GM19025 (cell line): Measurements from ENCODE around the gene SLC9A2.

Experiments used
- ATAC-seq: cut with Tn5 transposase; IDR thresholded peaks from one replicate; pipeline ENCODE4 v1.9.1; 2021; ENCODE audit warnings: mild to moderate bottlenecking, low read depth, moderate library complexity; ENCODE audit not compliant: unreplicated experiment

SLC9A2 gene, protein sequence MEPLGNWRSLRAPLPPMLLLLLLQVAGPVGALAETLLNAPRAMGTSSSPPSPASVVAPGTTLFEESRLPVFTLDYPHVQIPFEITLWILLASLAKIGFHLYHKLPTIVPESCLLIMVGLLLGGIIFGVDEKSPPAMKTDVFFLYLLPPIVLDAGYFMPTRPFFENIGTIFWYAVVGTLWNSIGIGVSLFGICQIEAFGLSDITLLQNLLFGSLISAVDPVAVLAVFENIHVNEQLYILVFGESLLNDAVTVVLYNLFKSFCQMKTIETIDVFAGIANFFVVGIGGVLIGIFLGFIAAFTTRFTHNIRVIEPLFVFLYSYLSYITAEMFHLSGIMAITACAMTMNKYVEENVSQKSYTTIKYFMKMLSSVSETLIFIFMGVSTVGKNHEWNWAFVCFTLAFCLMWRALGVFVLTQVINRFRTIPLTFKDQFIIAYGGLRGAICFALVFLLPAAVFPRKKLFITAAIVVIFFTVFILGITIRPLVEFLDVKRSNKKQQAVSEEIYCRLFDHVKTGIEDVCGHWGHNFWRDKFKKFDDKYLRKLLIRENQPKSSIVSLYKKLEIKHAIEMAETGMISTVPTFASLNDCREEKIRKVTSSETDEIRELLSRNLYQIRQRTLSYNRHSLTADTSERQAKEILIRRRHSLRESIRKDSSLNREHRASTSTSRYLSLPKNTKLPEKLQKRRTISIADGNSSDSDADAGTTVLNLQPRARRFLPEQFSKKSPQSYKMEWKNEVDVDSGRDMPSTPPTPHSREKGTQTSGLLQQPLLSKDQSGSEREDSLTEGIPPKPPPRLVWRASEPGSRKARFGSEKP

DNA sequence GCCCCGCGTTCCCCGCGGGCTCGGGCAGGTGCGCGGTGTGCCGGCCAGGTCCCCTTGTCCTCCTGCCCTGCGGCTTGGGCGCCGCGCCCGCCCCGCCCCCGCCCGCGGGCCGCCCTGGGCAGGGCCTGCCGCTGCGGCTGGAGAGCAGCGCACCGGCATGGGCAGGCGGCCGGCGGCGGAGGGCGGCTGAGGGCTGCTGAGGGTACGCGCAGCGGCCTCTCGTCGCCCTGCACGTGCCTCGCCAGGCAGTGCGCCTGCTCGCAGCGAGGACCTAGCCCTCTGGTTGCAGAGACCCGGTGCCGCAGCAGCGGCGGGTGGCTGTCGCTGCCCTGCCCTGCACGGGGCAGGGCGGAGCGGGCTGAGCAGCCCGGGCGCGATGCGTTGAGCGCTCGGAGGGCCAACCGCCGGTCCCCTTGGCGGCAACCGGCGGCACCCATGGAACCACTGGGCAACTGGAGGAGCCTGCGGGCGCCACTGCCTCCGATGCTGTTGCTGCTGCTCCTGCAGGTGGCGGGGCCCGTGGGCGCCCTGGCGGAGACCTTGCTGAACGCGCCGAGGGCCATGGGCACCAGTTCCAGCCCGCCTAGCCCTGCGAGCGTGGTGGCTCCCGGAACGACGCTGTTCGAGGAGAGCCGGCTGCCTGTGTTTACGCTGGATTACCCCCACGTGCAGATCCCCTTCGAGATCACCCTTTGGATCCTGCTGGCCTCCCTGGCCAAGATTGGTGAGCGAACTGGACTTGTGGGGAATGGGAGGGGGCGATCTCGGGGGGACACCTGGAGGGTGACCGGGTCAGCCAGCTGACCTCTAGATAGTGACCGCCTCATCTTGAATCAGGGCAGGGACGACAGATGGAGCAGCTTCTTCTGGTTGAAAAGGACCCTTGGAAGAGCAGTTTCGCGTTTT lies at the start of gene SLC9A2:
Gene SLC9A2, plus strand, starts transcription at position 140 of the 906 bp plus-strand sequence. Its CDS starts 296 bp downstream, at position 436.
- ATAC-seq = no peak

DNA sequence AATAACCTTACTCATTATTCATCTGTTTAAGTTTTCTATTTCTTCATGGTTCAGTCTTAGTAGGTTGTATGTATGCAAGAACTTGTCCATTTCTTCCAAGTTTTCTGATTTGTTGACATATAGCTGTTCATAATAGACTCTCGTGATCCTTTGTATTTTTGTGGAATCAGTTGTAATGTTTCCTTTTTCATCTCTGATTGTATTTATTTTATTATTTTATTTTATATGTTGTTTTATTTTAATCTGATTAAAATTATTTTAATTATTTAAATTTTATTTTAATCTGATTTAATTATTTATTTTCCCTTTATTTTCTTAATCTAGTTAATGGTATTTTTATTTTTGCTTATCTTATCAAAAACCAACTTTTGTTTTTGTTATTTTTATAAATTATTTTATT lies 43.5 kb upstream of the SLC9A2 start:
- no peak for ATAC-seq

DNA sequence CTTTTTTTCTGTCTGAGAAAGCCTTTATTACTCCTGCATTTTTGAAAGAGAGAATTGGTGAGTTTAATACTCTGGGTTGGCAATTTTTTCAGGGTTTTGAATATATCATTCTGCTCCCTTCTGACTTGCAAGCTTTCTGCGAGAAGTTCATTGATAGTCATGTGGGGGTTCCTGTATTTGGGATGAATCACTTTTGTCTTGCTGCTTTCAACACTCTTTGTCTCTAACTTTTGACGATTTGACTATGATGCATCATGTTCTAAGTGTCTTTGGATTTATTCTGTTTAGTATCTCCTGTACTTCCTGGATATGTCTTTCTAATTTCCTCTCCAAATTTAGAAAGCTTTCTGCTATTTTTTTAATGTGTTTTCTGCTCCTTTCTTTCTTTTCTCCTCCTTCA lies 41.0 kb upstream of the SLC9A2 start:
- no peak for ATAC-seq

DNA sequence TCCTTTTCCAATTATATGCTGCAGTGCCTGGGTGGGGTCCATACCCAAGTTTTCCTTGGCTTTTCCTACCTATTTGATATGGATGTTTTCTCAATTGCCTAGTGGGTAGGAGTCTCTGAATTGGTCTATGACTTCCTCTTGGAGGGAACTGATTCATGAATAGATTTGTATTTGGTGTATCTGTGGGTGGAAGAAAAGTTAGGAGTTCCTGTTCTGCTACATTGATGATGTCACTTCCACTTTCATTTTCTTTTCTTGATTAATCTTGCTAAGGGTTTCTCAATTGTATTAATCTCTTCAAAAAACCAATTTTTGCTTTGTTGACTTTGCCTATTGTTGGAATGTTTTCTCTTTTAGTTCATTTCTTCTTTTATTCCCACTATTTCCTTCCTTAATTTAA lies 37.4 kb upstream of the SLC9A2 start:
- no peak for ATAC-seq

DNA sequence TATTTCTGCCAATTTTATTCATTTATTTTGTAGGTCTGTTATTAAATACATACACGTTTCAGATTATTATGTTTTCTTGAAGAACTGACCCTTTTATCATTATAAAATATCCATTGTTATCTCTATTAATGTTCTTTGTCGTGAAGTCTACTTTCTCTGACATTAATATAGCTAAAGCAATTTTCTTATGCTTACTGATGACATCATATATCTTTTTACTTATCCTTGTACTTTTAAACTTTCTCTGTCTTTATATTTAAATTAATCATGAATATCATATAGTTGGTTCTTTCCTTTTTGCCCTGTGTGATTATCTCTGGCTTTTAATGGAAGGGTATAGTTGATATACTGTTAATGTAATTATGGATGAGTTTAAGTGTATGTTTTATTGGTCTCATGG lies 36.5 kb upstream of the SLC9A2 start:
- ATAC-seq = no peak

DNA sequence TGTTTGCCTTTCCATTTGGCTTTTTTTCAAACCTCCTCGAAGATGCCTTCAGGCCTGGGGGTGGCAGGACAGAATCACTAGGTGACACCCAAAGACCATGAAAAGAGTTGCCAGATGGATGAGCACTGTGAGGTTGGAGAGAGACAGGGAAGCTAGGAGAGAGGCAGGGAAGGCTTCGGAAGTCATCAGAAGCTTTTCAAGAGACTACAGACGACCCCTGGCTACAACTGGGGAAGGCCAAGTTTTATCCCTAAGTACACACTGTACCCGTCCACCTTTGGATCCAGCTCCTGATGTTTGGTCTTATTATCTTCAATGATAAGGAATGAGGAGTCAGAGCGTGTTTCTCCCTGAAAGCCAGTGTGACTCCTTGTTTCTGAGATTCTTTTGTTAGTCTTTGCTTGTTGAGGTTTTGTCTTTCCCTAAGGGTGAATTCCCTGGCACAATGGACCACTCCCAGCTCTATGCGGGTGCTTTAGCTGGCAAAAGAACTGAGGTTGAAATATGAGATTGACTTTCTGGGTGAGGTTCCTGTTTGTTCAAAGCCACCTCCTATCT lies 33.4 kb upstream of the SLC9A2 start:
- no peak for ATAC-seq

DNA sequence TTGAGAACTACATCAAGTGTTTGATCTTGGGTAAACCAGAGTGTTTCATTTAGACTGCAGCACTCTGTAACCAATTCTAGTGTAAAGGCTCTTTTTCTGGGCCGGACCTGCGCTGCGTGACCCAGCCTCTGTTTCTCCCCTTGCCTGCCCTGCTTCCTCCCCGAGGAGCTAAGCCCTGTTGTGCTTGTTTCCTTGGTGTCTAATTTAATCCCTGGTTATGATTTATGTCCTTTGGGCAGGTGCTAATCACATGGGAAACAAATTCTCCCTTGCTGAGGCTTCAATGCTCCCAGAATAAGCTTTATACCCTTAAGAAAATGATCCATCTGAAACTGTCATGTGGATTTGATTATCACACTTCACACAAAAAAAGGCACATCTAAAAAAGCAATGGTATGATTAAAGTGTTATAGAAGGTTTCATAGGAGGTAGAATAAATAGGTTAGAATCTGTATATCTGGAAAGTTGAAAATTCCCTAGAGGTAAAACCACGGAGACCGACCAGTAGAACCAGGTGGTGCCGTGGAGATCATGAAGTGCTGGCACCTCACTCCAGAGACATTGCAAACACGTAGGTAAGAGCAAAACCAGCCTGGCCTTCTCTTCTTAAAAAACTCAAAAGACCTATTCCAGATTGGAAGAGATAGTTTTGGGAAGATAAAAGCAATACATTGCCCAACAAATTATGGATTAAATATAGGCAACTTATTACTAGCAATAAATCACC lies 31.0 kb upstream of the SLC9A2 start:
- ATAC-seq = no peak

DNA sequence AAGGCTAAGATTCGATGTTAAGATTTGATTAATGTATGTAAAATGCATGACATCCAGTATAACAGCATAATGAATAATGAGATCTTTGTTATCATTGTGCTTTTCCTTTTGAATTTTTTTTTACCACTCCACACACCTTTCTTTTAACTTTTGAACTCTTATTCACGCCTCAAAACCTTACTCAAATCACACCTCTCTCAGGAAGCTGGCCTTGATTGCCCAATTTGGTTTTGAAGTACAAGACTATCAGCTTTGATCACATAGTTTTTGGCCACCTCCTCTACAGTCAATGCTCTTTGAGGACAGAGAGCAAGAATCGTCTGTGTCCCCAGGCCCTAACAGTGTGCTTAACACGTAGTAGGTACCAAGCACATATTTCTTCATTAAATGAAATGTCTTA lies 29.9 kb upstream of the SLC9A2 start:
- no peak for ATAC-seq

DNA sequence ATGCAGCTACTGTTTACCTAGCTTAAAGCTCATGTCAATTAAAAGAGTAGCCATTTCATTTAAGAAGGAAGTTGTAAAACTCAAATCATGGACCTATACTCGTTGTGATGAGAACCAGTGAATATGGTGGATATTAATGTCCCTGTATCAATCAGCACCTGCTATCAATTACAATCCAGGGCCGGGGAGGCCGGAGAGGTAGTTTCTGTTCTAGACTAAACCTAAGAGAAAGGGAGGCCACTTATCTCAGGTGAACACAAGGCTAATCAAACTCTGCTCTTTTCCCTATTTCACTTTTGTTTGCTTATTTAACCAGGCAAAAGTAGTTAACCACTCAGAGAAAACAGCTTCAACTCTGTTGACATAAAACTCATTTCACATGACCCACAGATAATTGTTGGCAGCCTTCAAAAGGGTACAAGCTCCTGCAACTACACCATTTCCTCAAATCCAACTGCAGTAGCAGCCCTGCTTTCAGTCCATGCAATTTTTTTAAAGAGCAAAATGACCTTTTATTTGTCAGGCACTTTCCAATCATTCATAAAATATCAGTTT lies 27.8 kb upstream of the SLC9A2 start:
- ATAC-seq = no peak

DNA sequence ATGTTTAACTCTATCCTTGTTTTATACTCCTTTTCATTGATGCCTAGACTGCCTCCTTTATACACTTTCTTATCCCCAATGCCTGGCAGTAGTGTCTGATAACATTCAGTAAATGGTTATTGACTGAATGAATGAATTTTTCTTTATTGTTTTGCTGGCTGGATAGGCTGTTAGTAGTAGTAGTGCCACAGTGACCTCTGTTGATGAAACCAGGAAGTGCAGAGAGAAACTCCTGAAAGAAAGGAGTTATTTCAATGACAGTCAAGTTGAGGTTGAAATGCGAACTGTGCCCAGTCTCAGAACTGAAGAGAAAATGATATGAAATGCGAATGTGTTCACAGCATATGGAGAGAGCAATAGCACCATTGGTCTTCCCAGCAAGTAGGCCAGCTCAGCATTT lies 26.8 kb upstream of the SLC9A2 start:
- no peak for ATAC-seq

DNA sequence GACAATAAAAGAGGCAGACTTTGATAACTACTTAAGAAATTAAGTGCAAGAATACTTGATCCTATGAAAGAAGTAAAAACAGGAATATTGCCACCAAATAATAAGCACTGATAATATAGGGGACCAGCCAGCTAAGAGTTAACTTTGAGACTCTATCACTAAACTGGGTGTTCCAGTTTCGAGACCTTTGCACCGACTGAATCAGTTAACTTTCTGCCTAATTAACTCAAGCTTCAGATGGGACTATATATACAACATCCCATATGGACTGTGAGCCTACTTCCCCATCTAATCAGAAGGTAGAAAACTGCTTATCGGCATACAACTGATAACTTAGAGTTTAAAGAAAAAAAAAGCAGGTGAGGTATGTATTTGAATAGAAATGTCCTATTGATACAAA lies 25.8 kb upstream of the SLC9A2 start:
- no peak for ATAC-seq

DNA sequence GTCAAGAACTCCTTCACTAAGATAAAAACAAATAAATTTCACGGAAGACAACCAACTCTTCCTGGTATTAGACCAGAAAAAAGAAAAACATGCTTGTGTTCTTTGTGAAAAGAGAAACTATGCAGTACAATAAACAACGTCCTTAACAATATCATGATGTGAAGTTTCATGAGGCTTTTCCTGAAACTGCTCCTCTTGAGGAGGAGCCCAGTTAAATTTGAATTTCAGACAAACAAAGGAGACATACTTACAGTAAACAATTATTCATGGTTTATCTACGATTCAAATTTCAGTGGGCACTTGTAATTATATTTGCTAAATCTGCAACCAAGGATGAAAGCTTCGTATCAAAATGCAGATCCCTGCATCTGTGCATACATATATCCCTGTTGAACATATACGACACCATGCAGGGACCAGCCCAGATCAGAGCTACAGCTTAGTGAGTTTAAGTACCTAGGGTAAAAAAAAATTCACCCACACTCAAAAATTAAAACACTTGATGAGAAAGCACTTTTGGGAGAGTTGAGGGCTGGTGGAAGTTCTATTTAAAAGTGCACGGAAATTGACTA lies 24.8 kb upstream of the SLC9A2 start:
- ATAC-seq = no peak

DNA sequence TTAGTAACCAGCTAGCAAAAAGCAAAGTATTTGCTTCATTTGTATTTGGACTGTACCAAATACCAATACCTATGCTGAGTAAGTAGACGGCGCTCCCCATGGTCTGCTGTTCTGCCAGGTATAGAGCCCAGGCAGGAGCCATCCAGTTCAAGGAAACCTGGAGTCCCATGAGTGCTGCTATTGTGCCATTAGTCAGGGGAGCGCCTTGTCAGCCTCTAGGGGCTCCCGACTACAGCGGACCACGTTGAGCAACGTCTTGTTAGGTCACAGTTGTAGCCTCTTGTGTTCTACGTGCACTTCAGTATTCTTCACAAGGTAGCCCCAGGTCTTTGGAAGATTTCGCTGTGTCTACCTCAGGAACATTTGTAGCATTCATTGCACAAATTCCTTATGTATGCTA lies 21.6 kb upstream of the SLC9A2 start:
- no peak for ATAC-seq

DNA sequence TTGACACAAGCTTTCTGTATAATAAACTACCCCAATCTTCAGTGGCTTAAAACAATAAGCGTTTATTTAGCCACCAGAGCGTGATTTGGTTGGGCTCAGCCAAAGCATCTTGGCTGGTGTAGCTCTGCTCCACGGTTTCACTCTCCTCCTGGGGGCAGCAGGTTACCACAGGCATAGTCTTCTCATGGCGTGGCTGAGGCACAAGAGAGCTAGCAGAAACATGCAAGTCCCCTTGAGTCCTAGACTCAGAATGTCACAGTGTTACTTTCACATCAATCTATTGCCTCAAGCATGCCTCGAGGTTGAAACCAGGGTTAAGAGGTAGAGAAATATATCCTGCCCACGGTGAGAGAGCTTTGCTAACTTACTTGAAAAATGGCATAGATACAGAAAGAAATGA lies 19.9 kb upstream of the SLC9A2 start:
- no peak for ATAC-seq

DNA sequence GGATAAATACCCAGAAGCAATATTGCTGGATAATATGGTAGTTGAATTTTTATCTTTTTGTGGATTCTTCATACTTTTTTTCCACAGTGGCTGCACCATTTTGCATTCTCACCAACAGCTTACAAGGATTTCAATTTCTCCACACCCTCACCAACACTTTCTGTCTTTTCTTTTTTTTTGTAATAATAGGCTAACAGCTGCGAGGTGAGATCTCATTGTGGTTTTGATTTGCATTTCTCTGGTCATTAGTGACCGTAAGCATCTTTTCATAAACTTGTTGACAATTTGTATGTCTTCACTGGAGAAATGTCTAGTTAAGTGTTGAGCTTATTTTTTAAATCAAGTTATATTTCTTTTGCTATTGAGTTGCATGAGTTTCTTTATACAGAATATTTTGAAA lies 17.6 kb upstream of the SLC9A2 start:
- ATAC-seq = no peak

DNA sequence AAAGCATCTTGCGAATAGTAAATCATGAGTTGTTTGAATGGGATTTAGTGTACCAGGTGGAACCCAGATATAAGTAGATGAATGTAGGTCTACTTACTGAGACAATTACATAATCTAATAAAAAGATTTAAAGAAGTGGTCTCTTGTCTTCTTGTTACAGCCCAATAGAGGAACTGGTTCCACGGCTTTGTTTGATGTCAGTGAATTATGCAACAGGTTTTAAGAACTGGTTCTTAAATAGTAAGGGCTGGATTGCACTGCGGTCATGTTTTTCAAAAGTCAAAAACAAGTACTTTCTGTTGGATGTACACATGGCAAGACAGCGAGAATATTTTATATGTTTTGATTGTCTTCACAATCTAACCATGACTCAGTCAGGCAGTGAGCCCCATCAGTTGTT lies 15.4 kb upstream of the SLC9A2 start:
- ATAC-seq = no peak

DNA sequence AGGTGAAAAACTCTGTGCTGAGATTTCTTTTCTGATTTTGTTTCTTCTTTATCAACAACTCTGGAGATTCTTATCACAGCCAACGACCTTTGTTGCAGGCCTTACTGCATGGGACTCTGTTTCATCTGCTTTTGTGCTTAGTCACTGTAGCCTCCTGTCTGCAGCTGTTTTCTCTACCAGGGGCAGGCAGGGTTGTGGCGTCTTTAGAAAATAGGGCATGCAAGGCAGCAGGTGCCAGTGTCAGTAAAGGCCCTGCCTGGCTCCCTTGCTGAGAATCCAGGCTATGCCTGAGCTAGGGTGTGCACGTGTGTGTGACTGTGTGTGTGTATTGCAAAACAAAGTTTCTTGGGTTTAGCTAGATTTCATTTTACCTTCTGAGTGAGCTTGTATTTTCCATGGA lies 14.6 kb upstream of the SLC9A2 start:
- ATAC-seq = no peak

DNA sequence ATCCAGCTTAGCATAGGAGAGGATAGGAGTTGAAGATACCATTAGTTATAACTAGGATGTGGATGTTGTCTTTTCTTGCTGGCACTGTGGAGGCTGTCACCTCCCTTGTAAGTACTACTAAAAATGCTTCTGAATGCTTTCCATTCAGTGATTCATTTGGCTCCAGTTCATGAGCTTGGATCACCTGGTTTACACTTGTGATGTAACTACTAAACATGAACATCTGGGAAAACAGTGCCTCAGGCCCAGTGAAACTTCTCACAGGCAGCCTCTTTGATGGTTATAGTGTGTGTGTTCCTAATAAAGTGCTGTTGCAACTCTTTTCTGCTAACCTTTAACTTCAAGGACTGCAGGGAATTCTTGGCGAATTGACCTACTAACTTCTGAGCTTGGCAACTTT lies 13.0 kb upstream of the SLC9A2 start:
- no peak for ATAC-seq
